Epithelial cell of proximal tubule (primary cell): ENCODE data around the gene EXOG. TPM values are rescaled to one million over a fixed set of nuclear protein-coding genes. Genes with fewer than 3 reads are reported as not detected.

ENCODE experiments used
- DNase-seq: peaks from one replicate; pipeline ENCODE4 v3.0.0-alpha.2; 2011; ENCODE audit warnings: low read depth
- H3K4me3 ChIP-seq: 2 replicates; pipeline ENCODE4 v1.5.1; 2011; ENCODE audit warnings: low read depth, mild to moderate bottlenecking, low read length
- total RNA-seq: library from RNA; depleted of rRNA; stranded (reverse); fragments of >200 nt; gene quantifications from 2 replicates; pipeline ENCODE4 v1.2.3, GENCODE V29; 2015
- TF ChIP-seq, protein P1 (sequence below): conservative IDR thresholded peaks from 2 replicates; pipeline ENCODE4 v1.5.1; 2012; ENCODE audit warnings: low read depth, mild to moderate bottlenecking, low read length

Gene EXOG
- total RNA-seq, 1 donor from 2014 or later, result 1.8 TPM

DNA sequence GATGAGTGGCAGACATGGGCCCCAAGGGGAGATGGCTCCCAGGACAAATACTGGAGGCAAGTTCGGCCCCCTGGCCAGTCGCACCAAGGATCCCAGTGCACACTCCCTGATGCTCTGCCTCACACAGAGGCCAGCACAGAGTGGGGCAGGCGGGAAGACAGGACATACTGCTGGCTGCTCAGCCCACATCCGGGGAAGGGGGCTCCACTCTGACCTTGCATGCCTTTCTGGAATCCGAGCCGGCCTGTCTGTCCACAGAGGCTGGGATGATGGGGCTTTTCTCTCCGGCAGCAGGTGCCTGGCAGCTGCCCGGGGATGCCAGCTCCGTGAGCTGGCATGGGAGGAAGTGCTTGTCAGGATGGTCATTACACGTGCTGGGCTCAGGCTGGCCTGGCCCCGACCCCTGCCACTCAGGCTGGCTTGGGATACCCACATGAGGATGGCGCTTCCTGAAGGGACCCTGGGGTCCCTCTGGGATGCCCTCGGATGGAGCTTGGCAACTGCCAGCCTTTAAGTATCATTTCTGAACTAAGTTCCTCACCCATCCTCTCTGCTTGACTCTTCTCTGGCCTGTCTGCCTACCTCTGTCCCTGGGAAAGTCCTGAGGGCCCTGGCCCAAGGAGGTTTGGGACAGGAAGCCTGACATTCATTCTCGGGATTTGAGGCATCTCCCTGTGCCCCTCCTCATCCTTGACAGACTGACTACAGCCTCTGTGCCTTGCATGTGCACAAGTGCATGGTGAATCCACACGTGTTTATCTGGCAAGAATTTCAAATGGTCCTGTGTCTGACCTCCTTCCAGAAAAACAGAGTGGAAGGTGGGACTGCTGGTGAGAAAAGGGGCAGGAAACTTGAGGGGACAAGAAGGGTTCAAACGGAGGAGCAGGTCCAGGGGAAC, 46.5 kb downstream of the EXOG start:
- TF ChIP-seq, protein P1, sequence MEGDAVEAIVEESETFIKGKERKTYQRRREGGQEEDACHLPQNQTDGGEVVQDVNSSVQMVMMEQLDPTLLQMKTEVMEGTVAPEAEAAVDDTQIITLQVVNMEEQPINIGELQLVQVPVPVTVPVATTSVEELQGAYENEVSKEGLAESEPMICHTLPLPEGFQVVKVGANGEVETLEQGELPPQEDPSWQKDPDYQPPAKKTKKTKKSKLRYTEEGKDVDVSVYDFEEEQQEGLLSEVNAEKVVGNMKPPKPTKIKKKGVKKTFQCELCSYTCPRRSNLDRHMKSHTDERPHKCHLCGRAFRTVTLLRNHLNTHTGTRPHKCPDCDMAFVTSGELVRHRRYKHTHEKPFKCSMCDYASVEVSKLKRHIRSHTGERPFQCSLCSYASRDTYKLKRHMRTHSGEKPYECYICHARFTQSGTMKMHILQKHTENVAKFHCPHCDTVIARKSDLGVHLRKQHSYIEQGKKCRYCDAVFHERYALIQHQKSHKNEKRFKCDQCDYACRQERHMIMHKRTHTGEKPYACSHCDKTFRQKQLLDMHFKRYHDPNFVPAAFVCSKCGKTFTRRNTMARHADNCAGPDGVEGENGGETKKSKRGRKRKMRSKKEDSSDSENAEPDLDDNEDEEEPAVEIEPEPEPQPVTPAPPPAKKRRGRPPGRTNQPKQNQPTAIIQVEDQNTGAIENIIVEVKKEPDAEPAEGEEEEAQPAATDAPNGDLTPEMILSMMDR, result no peak
- no peak overlapping the region for H3K4me3 ChIP-seq
- no peak for DNase-seq

GRCh38 chr3:38543586-38543985, 47.4 kb downstream of the EXOG start:
- H3K4me3 ChIP-seq, result no peak overlapping the region
- TF ChIP-seq, protein P1, result no peak
- DNase-seq, result no peak

DNA sequence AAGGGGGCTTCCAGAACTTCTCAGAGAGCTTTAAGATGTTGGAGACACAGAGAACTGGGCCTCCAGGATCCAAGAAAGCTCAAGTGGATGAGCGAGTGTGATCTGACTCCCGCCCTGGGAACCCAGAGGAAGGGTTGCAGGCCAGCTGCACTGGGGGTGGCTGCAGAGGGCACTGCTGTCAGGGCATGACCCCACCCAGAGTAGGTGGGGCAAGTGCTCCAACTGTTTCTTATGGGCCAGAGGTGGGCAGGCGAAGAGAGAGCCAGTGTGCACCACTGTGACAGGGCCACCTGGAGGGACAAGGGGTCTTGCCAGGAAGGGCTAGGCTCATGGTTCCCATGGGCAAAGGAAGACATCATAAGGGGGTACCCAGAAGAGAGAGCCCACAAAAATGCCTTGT, 48.8 kb downstream of the EXOG start:
- TF ChIP-seq, protein P1, result no peak
- H3K4me3 ChIP-seq, result no peak overlapping the region
- no peak for DNase-seq

GRCh38 chr3:38545550-38545949, 49.4 kb downstream of the EXOG start:
- H3K4me3 ChIP-seq, result no peak overlapping the region
- DNase-seq, result no peak
- TF ChIP-seq, protein P1, result no peak

DNA sequence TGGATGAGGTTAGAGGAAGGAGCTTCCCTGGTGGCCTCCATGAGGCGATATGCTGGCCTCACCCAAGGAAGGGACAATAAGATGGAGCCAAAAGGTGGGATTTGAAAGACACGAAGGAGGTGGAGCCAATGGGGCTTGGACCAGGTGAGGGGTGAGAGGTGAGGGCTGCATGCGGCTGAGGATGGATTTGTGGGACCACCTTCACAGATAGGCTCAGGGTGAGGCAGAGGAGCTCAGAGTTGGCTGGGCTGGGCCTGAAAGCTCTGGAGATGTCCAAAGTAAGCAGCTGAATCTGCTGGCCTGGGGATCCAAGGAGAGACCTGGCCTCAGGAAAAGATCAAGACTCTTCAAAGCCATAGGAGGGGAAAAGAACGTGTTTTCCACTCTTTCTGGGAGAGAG, 49.8 kb downstream of the EXOG start:
- DNase-seq, result no peak
- TF ChIP-seq, protein P1, result no peak
- H3K4me3 ChIP-seq, result no peak overlapping the region

DNA sequence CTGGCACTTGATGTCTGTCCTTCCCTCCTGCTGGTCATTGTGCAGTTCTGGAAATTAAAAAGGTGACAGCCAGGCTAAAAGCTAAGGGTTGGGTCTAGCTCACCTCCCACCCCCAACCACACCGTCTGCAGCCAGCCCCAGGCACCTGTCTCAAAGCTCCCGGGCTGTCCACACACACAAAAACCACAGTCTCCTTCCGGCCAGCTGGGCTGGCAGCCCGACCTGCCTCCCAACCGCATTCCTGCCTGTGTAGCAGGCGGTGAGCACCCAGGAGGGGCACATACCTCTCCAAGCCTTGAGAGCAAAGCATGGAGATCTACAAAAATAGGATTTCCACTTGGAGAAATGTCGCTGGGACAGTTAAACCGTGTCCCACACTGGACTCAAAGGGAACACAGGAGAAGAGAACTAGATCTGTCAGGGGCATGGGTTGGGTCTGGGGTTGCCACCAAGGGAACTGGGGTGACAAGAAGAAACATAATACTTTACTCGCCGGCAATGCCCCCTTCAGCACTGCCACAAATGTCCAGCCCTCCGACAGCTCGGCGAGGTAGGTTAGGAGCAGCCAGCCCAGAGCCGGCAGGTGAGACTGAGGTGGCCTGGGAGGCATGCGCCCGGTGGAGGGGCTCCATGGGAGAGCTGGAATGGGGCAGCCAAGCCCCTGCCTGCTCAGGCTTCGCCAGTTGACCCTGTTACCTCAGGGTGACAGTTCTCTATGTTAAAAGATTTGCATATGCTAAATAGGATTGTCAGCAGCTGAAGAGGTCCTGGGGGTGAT, 52.2 kb downstream of the EXOG start:
- no peak for DNase-seq
- TF ChIP-seq, protein P1, result no peak

More for the DNA sequence above, 52.2 kb downstream of the EXOG start:
- H3K4me3 ChIP-seq, result no peak overlapping the region
